GM21529 (cell line): Measurements from ENCODE around the gene MSMB.
"Not testable (repeated sequence)": the region's sequence is repeated elsewhere in the genome, so short reads cannot be mapped to it uniquely, and the experiment has no call there.

Source experiments
- ATAC-seq: cut with Tn5 transposase; IDR thresholded peaks from one replicate; pipeline ENCODE4 v1.9.1; 2021; ENCODE audit not compliant: unreplicated experiment

The MSMB gene

DNA sequence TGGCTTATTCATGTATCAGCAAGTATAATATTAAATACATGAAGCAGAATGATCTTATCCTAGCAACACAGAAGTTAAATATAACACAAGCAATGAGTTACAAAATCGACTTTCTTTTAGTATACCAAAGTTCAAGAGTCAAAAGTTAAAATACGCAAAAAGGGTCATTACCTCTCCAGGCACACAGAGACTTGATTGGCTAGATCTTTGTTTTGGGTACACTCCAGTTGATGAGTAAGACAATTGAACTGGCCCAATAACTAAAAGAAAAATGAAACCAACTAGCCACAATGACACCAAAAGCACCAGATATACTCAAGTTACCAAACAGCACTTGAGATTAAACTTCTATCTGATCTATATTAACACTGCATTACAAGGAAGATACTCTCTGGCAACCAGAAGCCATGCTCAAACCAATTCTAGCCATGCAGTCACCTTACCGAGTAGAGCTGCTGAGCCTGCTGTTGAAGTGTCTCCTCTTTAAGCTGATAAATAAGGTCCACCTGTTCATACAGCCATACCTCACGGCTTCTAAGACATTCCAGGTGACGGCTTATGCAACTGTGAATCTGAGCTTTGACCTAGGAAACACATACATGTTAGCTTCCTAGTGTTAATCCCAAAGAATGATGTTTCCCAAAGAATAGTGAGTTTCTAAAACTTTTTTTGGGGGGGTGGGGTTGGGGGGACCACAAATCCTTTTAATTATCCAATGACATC, 31.2 kb downstream of the MSMB start:
- no peak for ATAC-seq

DNA sequence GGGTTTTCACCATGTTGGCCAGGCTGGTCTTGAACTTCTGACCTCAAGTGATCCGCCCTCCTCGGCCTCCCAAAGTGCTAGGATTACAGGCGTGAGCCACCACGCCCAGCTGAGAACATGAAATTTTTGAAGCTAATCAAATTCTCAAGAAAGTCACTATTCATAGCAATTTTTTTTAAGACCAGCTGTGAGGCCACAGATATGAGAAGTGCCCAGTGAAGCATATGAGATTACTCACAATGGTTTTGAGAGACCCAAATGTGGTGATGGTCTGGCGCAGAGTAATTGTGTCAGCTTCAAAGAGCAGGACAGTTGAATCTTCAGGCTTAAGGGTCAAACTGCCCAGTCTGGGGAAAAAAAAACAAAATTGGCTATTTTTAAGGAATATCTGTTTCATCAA, 31.9 kb downstream of the MSMB start:
- ATAC-seq, result no peak

DNA sequence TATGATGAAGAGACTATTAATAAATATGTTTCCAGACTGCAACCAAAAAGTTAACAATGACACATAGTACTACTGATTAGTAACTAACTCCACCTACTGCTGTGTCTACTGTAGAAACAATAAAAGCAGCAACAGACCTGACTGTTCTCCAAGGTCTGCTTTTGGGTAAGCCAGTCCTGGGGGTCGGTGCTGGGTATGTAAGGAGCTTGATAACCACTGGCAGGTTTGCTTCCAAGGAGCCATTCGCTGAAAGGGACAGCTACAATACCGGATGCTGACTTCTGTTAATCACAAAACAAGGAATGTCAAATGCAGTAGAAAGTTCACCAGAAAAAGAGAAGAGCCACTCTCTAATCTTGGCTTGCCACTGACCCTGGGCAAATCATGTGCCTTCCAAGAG, 33.3 kb downstream of the MSMB start:
- ATAC-seq, result no peak

DNA sequence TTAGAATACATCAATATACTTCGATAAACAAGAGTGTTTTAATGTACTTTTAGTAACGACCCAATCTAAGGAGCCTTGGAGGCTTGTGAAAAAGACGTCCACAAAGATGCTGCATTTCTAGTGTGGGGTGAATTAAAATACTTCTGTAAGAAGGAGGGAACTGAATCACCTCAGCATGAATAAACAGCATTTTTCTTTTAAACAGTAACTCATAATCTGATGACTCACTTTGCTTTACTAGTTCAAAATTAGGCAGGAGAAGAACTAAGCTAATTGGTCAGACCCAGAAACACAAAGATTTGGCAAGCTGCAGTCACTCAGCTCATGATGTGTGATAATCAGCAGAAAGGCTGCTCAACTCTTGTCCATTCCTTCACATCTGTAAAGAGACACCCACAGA, 39.9 kb downstream of the MSMB start:
- ATAC-seq, result no peak

DNA sequence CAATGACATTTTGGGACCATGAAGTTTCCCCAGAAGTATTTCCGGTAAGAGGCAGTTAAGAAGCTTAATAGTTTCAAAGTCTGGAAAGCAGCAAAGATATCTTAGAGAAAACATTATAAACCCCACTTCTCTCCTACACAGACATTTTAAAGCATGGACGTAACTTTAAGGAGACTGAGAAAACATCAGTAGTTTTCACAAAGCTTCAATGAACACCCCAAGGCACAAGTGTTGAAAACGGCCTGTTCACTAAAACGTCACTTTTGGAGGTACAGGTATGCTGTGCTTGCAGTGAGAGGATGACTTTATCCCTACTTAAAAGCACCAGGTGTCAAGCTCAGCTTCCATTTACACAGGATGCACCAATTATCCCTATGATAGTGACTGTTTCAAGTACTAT, 40.7 kb downstream of the MSMB start:
- no peak for ATAC-seq

DNA sequence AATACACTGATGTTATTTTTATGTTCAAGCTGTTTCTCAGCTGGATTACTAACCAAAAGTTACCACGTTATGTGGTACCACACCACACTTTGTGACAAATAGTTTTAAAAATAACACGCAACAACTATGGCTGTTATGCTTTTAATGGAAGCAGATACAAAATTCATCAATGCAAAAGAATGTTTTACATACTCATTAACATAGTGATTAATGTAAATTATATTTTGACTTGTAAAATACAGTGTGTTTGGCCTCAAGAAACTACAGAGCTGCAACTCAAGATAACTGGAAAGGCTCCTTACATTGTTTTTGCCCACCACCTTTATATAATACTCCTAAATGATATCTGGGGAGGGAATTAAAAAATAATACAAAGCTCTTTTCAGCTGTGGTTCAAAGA, 41.1 kb downstream of the MSMB start:
- ATAC-seq, result no peak

DNA sequence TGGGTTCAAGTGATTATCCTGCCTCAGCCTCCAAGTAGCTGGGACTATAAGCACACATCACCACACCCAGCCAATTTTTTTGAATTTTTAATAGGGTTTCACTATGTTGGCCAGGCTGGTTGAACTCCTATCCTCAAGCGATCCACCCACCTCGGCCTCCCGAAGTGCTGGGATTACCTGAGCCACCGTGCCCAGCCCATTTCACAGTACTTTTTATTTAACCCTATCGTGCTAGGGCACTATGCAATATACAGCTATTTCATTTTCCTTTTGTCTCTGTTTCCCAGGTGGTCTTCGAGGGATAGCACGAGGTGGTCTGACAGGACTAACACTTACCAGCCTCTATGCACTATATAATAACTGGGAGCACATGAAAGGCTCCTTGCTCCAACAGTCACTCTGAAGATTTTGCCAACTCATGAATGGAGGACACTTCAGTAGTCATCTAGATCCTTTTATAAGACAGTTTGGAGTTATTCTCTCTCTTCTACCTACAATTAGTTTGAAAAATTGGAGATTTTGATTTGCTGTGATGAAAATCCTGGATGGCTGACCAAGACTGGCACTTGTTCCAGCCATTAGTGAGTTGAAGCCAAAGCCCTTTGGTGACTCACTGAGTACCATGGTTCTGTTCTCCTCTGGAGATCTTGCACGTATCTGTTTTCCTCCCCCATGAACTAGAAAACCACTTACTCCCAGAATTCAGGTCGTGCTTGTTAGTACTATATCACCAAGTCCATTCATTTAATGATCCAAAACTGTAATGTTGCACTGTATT, 43.0 kb downstream of the MSMB start:
- ATAC-seq, result no peak

DNA sequence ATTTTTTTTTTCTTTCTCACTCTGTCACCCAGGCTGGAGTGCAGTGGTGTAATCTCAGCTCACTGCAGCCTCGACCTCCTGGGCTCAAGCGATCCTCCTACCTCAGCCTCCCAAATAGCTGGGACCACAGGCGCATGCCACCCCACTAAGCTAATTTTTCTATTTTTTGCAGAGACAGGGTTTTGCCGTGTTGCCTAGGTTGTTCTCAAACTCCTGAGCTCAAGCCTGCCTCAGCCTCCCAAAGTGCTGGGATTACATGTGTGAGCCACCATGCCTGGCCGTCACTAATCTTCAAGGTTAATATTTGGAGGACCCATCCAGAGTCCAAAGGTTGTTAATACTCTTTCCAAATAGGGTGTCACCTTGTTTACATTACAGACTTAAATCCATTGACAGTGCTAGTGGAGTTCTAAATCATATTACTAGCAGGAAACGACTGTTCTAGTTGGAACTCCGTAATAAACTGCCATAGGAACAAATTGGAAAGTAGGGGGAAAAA, 43.8 kb downstream of the MSMB start:
- not testable (repeated sequence) for ATAC-seq

DNA sequence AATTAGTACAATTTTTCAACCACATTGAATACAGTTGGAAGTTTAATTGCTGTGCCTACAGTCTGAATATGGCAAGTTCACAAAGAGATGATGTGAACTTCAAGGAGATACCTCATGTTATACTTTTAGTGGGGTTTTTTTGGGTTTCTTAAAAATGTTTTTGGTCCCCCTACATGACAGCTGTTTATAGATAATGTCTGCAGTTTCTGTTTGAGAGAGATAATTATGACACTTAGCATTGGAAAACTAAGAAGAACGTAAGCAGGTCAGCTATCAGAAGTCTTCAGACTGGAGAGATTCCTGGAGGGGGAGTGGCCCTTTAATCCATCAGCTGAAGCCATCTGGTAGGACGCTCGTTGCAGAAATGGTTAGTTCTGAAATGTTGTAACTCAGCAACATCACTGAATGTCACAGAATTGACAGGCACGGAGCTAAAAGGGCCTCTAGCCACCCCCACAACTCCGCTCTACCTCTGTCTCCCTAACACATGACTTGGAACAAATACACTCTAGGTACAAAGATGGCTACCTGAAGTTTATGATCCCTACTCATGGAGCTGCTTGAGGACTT, 44.8 kb downstream of the MSMB start:
- no peak for ATAC-seq

DNA sequence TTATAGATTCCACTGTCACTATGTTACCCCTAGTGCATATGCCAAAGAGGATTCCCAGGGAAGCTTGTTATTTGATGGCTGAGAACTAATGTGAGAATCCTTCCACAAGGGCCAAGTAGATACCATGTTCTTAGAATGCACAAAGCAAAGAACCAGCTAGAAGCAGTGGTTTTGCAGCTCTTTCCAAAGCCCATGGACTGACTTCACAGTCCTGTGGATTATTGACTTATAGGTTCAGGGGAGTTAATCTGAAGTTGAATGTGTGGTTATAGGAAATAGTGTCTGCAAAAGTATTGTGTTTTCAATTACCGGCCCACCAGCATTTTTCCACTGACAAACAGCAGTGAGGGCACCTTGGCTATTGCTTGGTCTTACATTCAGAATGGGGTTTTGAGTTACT, 45.5 kb downstream of the MSMB start:
- no peak for ATAC-seq

DNA sequence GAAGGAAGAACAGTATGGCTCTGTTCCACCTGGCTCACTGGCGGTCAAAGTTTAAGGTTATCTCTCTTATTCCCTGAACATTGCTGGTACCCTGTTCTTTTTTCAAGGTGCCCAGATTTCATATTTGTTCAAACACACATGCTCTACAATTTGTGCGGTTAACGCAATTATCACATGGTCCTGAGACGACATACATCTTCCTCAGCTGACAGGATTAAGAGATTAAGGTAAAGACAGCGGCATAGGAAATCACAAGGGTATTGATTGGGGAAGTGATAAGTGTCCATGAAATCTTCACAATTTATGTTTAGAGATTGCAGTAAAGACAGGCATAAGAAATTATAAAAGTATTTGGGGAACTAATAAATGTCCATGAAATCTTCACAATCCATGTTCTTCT, 46.1 kb downstream of the MSMB start:
- not testable (repeated sequence) for ATAC-seq

DNA sequence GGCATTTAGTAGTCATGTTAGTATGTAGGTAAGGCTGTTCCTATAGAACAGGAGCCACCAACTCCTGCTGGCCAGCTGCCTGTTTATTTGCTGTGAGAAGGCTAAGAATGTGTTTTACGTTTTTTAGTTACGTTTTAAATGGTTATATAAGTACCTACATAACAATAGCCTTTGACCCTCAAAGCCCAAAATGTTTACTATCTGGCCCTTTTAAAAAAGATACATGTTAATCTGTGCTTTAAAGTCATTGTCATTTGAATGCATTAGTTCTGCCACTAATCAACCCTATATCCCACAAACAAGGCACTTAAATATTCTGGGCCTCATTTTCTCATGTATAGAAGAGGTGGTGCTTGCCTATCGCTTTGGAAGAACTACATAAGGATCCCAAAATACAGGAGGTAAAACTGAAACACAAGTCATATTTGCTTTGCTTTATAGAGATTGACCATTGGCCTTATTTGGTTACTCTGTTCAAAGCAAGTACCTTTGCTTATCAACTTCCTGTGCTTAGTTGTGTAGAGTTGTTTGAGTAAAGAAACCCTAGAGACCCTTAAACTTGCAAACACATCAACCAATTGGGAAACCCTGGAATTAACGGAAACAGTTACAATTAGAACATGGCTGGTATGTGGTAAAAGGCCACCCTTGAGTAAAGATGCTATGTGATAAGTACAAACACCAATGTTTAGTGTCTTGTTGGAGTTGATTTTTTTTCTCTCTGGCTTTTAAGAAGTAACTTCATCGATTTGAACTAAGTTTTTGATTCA, 47.9 kb downstream of the MSMB start:
- ATAC-seq, result no peak

DNA sequence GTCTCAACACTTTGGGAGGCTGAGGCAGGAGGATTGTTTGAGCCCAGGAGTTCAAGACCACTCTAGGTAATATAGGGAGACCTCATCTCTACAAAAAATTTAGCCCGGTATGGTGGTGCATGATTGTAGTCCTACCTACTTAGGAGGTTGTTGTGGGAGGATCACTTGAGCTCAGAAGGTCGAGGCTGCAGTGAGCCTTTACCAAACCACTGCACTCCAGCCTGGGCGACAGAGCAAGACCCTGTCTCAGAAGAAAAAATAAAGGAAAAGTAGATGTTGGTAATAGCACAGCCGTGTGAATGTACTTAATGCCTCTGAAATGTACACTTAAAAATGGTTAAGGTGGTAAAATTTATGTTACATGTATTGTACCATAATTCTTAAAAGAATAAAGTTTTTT, 48.5 kb downstream of the MSMB start:
- ATAC-seq, result no peak

DNA sequence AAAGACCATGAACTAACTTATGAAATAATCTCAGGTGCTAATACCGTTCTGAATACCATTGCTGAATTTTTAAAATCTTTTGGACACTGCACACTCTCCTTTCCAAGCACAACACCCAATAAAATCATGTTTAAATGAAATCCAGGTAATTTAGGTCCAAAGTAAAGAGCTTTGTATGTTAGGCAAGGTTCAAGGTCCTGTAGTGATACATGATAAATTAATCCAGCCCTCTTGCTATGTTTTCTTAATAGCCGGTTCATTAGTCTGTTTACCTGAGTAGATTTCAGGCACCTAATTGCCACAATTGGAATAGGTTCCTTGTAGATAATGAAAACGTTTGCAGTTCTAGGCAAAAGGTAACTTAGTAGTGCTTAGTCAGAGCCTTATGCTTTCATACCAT, 60.5 kb downstream of the MSMB start:
- ATAC-seq, result not testable (repeated sequence)

DNA sequence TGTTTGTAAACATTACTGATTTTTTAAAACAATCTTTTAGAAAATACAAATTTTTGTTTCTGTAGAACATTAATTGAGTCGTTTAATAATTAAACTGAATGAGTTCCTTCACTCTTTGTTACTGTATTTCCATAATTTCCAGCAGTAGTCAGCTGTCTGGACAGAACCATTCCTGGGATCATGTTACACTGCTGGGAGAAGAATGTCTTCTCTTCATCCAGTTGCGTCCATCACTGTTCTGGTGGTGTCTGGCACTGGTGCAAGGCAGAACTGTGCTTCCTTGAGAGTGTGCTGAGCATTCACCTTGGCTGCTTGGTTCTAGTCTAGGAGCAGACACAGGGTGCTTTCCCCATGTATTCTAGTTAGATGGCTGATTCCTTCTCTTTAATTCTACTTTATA, 61.6 kb downstream of the MSMB start:
- ATAC-seq, result not testable (repeated sequence)

DNA sequence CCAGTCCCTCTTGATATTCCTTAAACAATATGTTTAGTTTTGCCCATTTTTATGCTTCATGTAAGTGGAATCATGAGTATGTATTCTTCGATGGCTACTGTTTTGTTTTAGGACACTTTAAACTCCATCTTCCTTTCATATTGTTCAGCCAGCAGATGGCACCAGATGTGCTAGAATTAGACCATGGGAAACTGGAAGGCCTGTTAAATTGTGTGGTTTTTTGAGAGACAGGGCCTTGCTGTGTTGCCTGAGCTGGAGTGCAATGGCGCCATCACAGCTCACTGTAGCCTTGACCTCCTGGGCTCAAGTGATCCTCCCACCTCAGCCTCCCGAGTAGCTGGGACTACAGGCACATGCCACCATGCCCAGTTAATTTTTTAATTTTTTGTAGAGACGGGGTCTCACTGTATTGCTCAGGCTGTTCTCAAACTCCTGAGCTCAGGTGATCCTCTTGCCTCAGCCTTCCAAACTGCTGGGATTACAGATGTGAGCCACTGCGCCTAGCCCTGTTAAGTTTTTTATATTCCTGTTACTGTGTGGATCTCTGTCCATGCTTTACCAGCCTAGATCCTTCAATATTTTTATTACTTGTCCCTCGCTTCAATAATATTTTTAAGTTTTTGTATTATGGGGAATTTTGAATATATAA, 62.4 kb downstream of the MSMB start:
- ATAC-seq, result peak; percentile 63
